T-cell (primary cell): ENCODE measurements around the gene RIPOR3. TPM values are rescaled to one million over a fixed set of nuclear protein-coding genes. Genes with fewer than 3 reads are reported as not detected.

Experiments used
- ATAC-seq, 4 experiments: fragments of 200-7000 bp in 3 of 4; fragments of 150-1000 bp in 1 of 4; cut with Tn5 transposase; replicated peaks in 1 of 4; 1 replicate in 3 of 4; 2 replicates in 1 of 4; pipeline ENCODE4 v1.10.0; 2021; ENCODE audit warnings: moderate library complexity in 3 of 4, mild to moderate bottlenecking in 2 of 4, moderate number of reproducible peaks in 1 of 4
- CTCF ChIA-PET, 2 donors: fragments of 300-600 bp; sonication (Branson Sonifier 250); formaldehyde crosslinking; loops; one replicate each; lab custom pipeline; 2022; ENCODE audit warnings: antibody characterized with exemption in 2 of 2; lab: Charles Lee
- POLR2A ChIA-PET, 2 donors: fragments of 300-600 bp; sonication (Branson Sonifier 250); formaldehyde crosslinking; loops; one replicate each; lab custom pipeline; 2022; ENCODE audit warnings: antibody characterized with exemption in 2 of 2; lab: Charles Lee
- DNase-seq, 35 experiments: peaks; one replicate each; pipeline versions ENCODE4 v3.0.0 to v3.0.0-alpha.2; 2013 to 2023
- H3K27ac ChIP-seq: one replicate; pipeline ENCODE4 v1.5.1; 2013; ENCODE audit warnings: low read length
- H3K27me3 ChIP-seq, 2 experiments: replicated peaks in 1 of 2; 1 replicate in 1 of 2; 2 replicates in 1 of 2; pipeline versions ENCODE4 v1.6.1 to v1.7.0; 2013; ENCODE audit warnings: low read length in 1 of 2, mixed read lengths in 1 of 2; ENCODE audit not compliant: control insufficient read depth in 2 of 2, insufficient read depth in 2 of 2; ENCODE audit errors: extremely low read depth in 1 of 2
- H3K36me3 ChIP-seq, 2 donors: 1 replicate in 1 of 2; 2 replicates in 1 of 2; pipeline versions ENCODE4 v1.6.1 to v1.7.0; 2013; ENCODE audit warnings: low read length in 1 of 2; ENCODE audit not compliant: control insufficient read depth in 2 of 2, insufficient read depth in 1 of 2; ENCODE audit errors: extremely low read depth in 1 of 2
- H3K4me1 ChIP-seq, 2 experiments: 1 replicate in 1 of 2; 2 replicates in 1 of 2; pipeline versions ENCODE4 v1.6.1 to v1.7.0; 2013; ENCODE audit warnings: low read length in 2 of 2, mixed read lengths in 1 of 2; ENCODE audit not compliant: insufficient read depth in 2 of 2, control insufficient read depth in 1 of 2; ENCODE audit errors: extremely low read depth in 1 of 2
- H3K4me3 ChIP-seq, 2 donors: 1 replicate in 1 of 2; 2 replicates in 1 of 2; pipeline versions ENCODE4 v1.5.1 to v1.7.0; 2013; ENCODE audit warnings: mild to moderate bottlenecking in 2 of 2, low read length in 1 of 2, moderate library complexity in 1 of 2; ENCODE audit not compliant: control insufficient read depth in 1 of 2; ENCODE audit errors: extremely low read depth in 1 of 2
- H3K9me3 ChIP-seq: 2 replicates; pipeline ENCODE4 v1.7.0; 2013
- H3K27ac Mint-ChIP-seq, 2 donors: one replicate each; pipeline ENCODE4 v1.8.0; 2020 to 2021; ENCODE audit warnings: mild to moderate bottlenecking in 2 of 2, mixed read lengths in 2 of 2
- H3K27me3 Mint-ChIP-seq, 2 donors: one replicate each; pipeline ENCODE4 v1.8.0; 2021 to 2022; ENCODE audit warnings: mixed read lengths in 2 of 2
- H3K36me3 Mint-ChIP-seq: one replicate; pipeline ENCODE4 v1.8.0; 2021; ENCODE audit warnings: mixed read lengths
- H3K4me1 Mint-ChIP-seq, 3 donors: one replicate each; pipeline ENCODE4 v1.8.0; 2020 to 2022; ENCODE audit warnings: mixed read lengths in 3 of 3, mild to moderate bottlenecking in 1 of 3
- H3K4me3 Mint-ChIP-seq, 3 donors: one replicate each; pipeline ENCODE4 v1.8.0; 2020 to 2022; ENCODE audit warnings: mild to moderate bottlenecking in 3 of 3, mixed read lengths in 3 of 3, moderate library complexity in 3 of 3
- H3K9me3 Mint-ChIP-seq, 3 donors: one replicate each; pipeline ENCODE4 v1.8.0; 2020 to 2022; ENCODE audit warnings: mixed read lengths in 3 of 3
- WGBS: methylation state at CpG from one replicate; pipeline ENCODE4 v1.1.5; 2013; ENCODE audit warnings: missing lambda C conversion rate; ENCODE audit not compliant: insufficient coverage; 5-methylcytosine and 5-hydroxymethylcytosine counted together
- total RNA-seq, 35 experiments: library from RNA in 6 of 35; stranded (reverse) in 6 of 35; fragments of 120-200 nt in 1 of 35; gene quantifications; one replicate each; pipeline versions ENCODE4 v1.2.1 to v1.2.4 and lab custom pipeline; 2013 to 2026

RIPOR3 gene
- total RNA-seq, 5 donors from 2014 or later (not counting 1 experiment from before 2014, with no cell fraction given) = 0.25 to 0.88 (median 0.42) TPM

- peak overlapping the region in 1 of 2 donors; percentile 15 for H3K27ac Mint-ChIP-seq
- WGBS = 31% methylated on average over 14 of the region's 23 CpGs
- H3K36me3 ChIP-seq = no peaks in the 10 kb centered on the region
- H3K27me3 ChIP-seq = peaks cover 0 to 54% of the 10 kb centered on the region in 2 experiments
- peaks cover 36 to 44% of the 10 kb centered on the region in 2 donors for H3K27me3 Mint-ChIP-seq
- DNase-seq (no peak), ATAC-seq (no peak)
- H3K4me1 Mint-ChIP-seq = peaks cover 13 to 16% (median 16%) of the 10 kb centered on the region in 3 donors
- no peak overlapping the region for H3K4me3 ChIP-seq
- H3K4me1 ChIP-seq = peaks cover 0 to 10% of the 10 kb centered on the region in 2 experiments
- no peak overlapping the region for H3K27ac ChIP-seq
- H3K36me3 Mint-ChIP-seq = no peaks in the 10 kb centered on the region
- no peaks in the 10 kb centered on the region for H3K9me3 ChIP-seq
- ChIA-PET POLR2A (no interaction called here), CTCF (no interaction called here)
- peak overlapping the region in 1 of 3 donors; percentile 41 for H3K4me3 Mint-ChIP-seq
- H3K9me3 Mint-ChIP-seq = no peaks in the 10 kb centered on the region
Measured at GRCh38 chr20:50691573-50692551, 520 bp upstream of the RIPOR3 start.

- peaks cover 13 to 16% (median 16%) of the 10 kb centered on the region in 3 donors for H3K4me1 Mint-ChIP-seq
- H3K27ac ChIP-seq = no peak overlapping the region
- peak overlapping the region in 1 of 3 donors; percentile 51 for H3K4me3 Mint-ChIP-seq
- no peak overlapping the region for H3K27ac Mint-ChIP-seq
- H3K27me3 Mint-ChIP-seq = peaks cover 36 to 44% of the 10 kb centered on the region in 2 donors
- no peak overlapping the region for H3K4me3 ChIP-seq
- peaks cover 0 to 10% of the 10 kb centered on the region in 2 experiments for H3K4me1 ChIP-seq
- ATAC-seq (no peak), DNase-seq (no peak)
- H3K27me3 ChIP-seq = peaks cover 0 to 54% of the 10 kb centered on the region in 2 experiments
- H3K9me3 ChIP-seq = no peaks in the 10 kb centered on the region
- no peaks in the 10 kb centered on the region for H3K9me3 Mint-ChIP-seq
- WGBS = 43% methylated on average over 6 of the region's 10 CpGs
- ChIA-PET CTCF (no interaction called here), POLR2A (no interaction called here)
- H3K36me3 Mint-ChIP-seq = no peaks in the 10 kb centered on the region
- no peaks in the 10 kb centered on the region for H3K36me3 ChIP-seq
Measured at GRCh38 chr20:50689864-50690649, 1.3 kb downstream of the RIPOR3 start.

GRCh38 chr20:50688256-50688975, 2.9 kb downstream of the RIPOR3 start:
- H3K36me3 Mint-ChIP-seq = no peaks in the 10 kb centered on the region

GRCh38 chr20:50686821-50687220, 4.5 kb downstream of the RIPOR3 start:
- H3K27me3 Mint-ChIP-seq = peaks cover 28 to 37% of the 10 kb centered on the region in 2 donors
- WGBS = 87% methylated on average over 7 of the region's 10 CpGs
- CTCF ChIA-PET = no interaction called here

More at GRCh38 chr20:50688256-50688975, 2.9 kb downstream of the RIPOR3 start:
- Mint-ChIP-seq H3K9me3 (no peaks in the 10 kb centered on the region), H3K4me3 (no peak overlapping the region), H3K4me1 (peaks cover 13 to 16% (median 16%) of the 10 kb centered on the region in 3 donors), H3K27me3 (peaks cover 39 to 40% of the 10 kb centered on the region in 2 donors), H3K27ac (no peak overlapping the region)
- no peak for DNase-seq
- CTCF ChIA-PET = no interaction called here
- no peaks in the 10 kb centered on the region for H3K9me3 ChIP-seq
- no peak overlapping the region for H3K27ac ChIP-seq
- no peak for ATAC-seq
- no peaks in the 10 kb centered on the region for H3K36me3 ChIP-seq
- peaks cover 0 to 49% of the 10 kb centered on the region in 2 experiments for H3K27me3 ChIP-seq
- POLR2A ChIA-PET = interaction anchor here in 1 of 2 donors (0.6 kb wide), 1 partner anchor 22 kb away, joined by 6 read pairs; no protein-coding TSS in a partner anchor
- H3K4me1 ChIP-seq = peaks cover 0 to 10% of the 10 kb centered on the region in 2 experiments
- H3K4me3 ChIP-seq = no peak overlapping the region
- 63% methylated on average over 3 of the region's 8 CpGs for WGBS

GRCh38 chr20:50683570-50683969, 7.8 kb downstream of the RIPOR3 start:
- Histone ChIP-seq H3K4me3 (no peak overlapping the region), H3K27me3 (peaks cover 0 to 17% of the 10 kb centered on the region in 2 experiments), H3K27ac (no peak overlapping the region), H3K4me1 (no peaks in the 10 kb centered on the region), H3K9me3 (no peaks in the 10 kb centered on the region), H3K36me3 (no peaks in the 10 kb centered on the region)
- Mint-ChIP-seq H3K36me3 (no peaks in the 10 kb centered on the region), H3K27ac (no peak overlapping the region), H3K9me3 (peaks cover 0 to 3% (median 0%) of the 10 kb centered on the region in 3 donors), H3K27me3 (peaks cover 5 to 16% of the 10 kb centered on the region in 2 donors), H3K4me1 (no peaks in the 10 kb centered on the region), H3K4me3 (no peak overlapping the region)
- no peak for DNase-seq
- WGBS = 100% methylated on average over 1 of the region's 6 CpGs
- CTCF ChIA-PET = no interaction called here
- POLR2A ChIA-PET = no interaction called here
- no peak for ATAC-seq

More at GRCh38 chr20:50686821-50687220, 4.5 kb downstream of the RIPOR3 start:
- Mint-ChIP-seq H3K4me3 (no peak overlapping the region), H3K27ac (no peak overlapping the region), H3K4me1 (peaks cover 11 to 14% (median 11%) of the 10 kb centered on the region in 3 donors), H3K9me3 (peaks cover 0 to 2% (median 0%) of the 10 kb centered on the region in 3 donors), H3K36me3 (no peaks in the 10 kb centered on the region)
- H3K4me3 ChIP-seq = no peak overlapping the region
- peaks cover 0 to 10% of the 10 kb centered on the region in 2 experiments for H3K4me1 ChIP-seq
- no peaks in the 10 kb centered on the region for H3K9me3 ChIP-seq
- H3K36me3 ChIP-seq = no peaks in the 10 kb centered on the region
- H3K27ac ChIP-seq = no peak overlapping the region
- peaks cover 0 to 41% of the 10 kb centered on the region in 2 experiments for H3K27me3 ChIP-seq
- no peak for DNase-seq
- ATAC-seq = no peak
- POLR2A ChIA-PET = no interaction called here
